K562 (cell line): ENCODE measurements around the gene FOXK2. TPM values are rescaled to one million over a fixed set of nuclear protein-coding genes. Genes with fewer than 3 reads are reported as not detected.

Experiments
- ATAC-seq: fragments of 200-7000 bp; cut with Tn5 transposase; 3 replicates; pipeline ENCODE4 v1.9.1; 2020; ENCODE audit warnings: moderate library complexity
- BruUV-seq: library from RNA; stranded (reverse); fragments of 400-500 nt; replicated peaks from 2 replicates; lab custom pipeline; 2021; lab: Mats Ljungman, UMichigan
- CTCF ChIA-PET: fragments of 300-600 bp; formaldehyde crosslinking; extraction: SDS; loops from one replicate; lab custom pipeline; 2021; ENCODE audit warnings: low intra/inter-chr PET ratio; lab: Yijun Ruan, JAX
- POLR2A ChIA-PET: fragments of 300-600, 350-650 bp; sonication (Branson Sonifier 250); formaldehyde crosslinking; extraction: SDS; loops from one replicate; lab custom pipeline; 2021; ENCODE audit warnings: antibody characterized with exemption, inconsistent platforms; lab: Yijun Ruan, JAX
- DNase-seq, 4 experiments: peaks; one replicate each; pipeline versions ENCODE4 v3.0.0 to v3.0.0-alpha.2; 2011 to 2018; ENCODE audit warnings: low spot score in 3 of 4, mixed read lengths in 3 of 4; ENCODE audit errors: extremely low read depth in 1 of 4
- FAIRE-seq: peaks from 2 replicates; lab custom pipeline; 2011; peaks lifted over from hg19 to GRCh38; lab: Jason Lieb, UNC
- H2AFZ ChIP-seq: 2 replicates; pipeline ENCODE4 v1.6.0; 2011; ENCODE audit warnings: low read depth, low read length, control low read depth, inconsistent platforms
- H3K27ac ChIP-seq: fragments of 200-600 bp; 3 replicates; pipeline ENCODE4 v1.8.0; 2011; ENCODE audit warnings: low read depth, mild to moderate bottlenecking, control low read depth, inconsistent platforms, low read length, moderate library complexity, mixed read lengths; ENCODE audit errors: extremely low read depth
- H3K27me3 ChIP-seq, 2 experiments: fragments of 300-600 bp in 1 of 2; 2 replicates in 1 of 2; 3 replicates in 1 of 2; pipeline versions ENCODE4 v1.6.0 to v1.8.0; 2011; ENCODE audit warnings: inconsistent platforms in 2 of 2, low read length in 2 of 2, mild to moderate bottlenecking in 1 of 2, mixed read lengths in 1 of 2, moderate library complexity in 1 of 2; ENCODE audit not compliant: control insufficient read depth in 2 of 2, insufficient read depth in 2 of 2
- H3K36me3 ChIP-seq: fragments of 300-600 bp; 3 replicates; pipeline ENCODE4 v1.8.0; 2011; ENCODE audit warnings: mild to moderate bottlenecking, low read length, inconsistent platforms; ENCODE audit not compliant: control insufficient read depth, insufficient read depth
- H3K4me1 ChIP-seq, 2 experiments: fragments of 200-600 bp in 1 of 2; replicated peaks in 1 of 2; 2 replicates in 1 of 2; 3 replicates in 1 of 2; pipeline versions ENCODE4 v1.5.1 to v1.8.0; 2011; ENCODE audit warnings: inconsistent platforms in 2 of 2, low read length in 2 of 2, mild to moderate bottlenecking in 1 of 2, mixed read lengths in 1 of 2, moderate library complexity in 1 of 2; ENCODE audit not compliant: control insufficient read depth in 2 of 2, insufficient read depth in 2 of 2
- H3K4me2 ChIP-seq: 2 replicates; pipeline ENCODE4 v1.6.1; 2011; ENCODE audit warnings: low read length, control low read depth, inconsistent platforms, mixed read lengths; ENCODE audit not compliant: insufficient read depth
- H3K4me3 ChIP-seq: fragments of 200-600 bp; sonication (generic), shearing (Covaris generic); 2 replicates; pipeline ENCODE4 v1.5.1; 2016; ENCODE audit warnings: control low read depth, inconsistent platforms
- H3K79me2 ChIP-seq: fragments of 200-600 bp; 3 replicates; pipeline ENCODE4 v1.8.0; 2011; ENCODE audit warnings: low read length, inconsistent platforms; ENCODE audit not compliant: control insufficient read depth, insufficient read depth
- H3K9ac ChIP-seq, 2 experiments: 2 replicates each; pipeline versions ENCODE4 v1.6.0 to v1.6.1; 2011; ENCODE audit warnings: low read depth in 2 of 2, low read length in 2 of 2, control low read depth in 1 of 2, inconsistent platforms in 1 of 2, mild to moderate bottlenecking in 1 of 2, mixed read lengths in 1 of 2; ENCODE audit not compliant: insufficient read depth in 1 of 2
- H3K9me1 ChIP-seq: one replicate; pipeline ENCODE4 v1.6.0; 2011; ENCODE audit warnings: inconsistent platforms, mild to moderate bottlenecking, low read length, moderate library complexity; ENCODE audit not compliant: control insufficient read depth, insufficient read depth
- H3K9me3 ChIP-seq: replicated peaks from 2 replicates; pipeline ENCODE4 v1.5.1; 2011; ENCODE audit warnings: low read depth, low read length, inconsistent platforms; ENCODE audit not compliant: control insufficient read depth, insufficient read depth
- H4K20me1 ChIP-seq: replicated peaks from 2 replicates; pipeline ENCODE4 v1.6.1; 2011; ENCODE audit warnings: low read length, inconsistent platforms, mixed read lengths; ENCODE audit not compliant: control insufficient read depth, insufficient read depth
- CBX5 ChIP-seq: IDR thresholded peaks from 2 replicates; pipeline ENCODE4 v1.6.1; 2014; ENCODE audit warnings: low read depth, borderline replicate concordance
- FOXK1 ChIP-seq: sonication (generic); formaldehyde crosslinking; IDR thresholded peaks from 2 replicates; pipeline ENCODE4 v1.8.0; 2022; ENCODE audit warnings: missing genetic modification reagents, mild to moderate bottlenecking, borderline replicate concordance
- MXI1 ChIP-seq: IDR thresholded peaks from 2 replicates; pipeline ENCODE4 v1.6.1; 2011; ENCODE audit warnings: low read depth, mild to moderate bottlenecking, improper control_type of control experiment, low read length
- PPARD ChIP-seq: fragments of 250-450 bp; sonication (Bioruptor Pico); IDR thresholded peaks from 2 replicates; pipeline ENCODE4 v1.8.0; 2022; ENCODE audit warnings: inconsistent platforms, mild to moderate bottlenecking, moderate library complexity
- SIX5 ChIP-seq, 2 experiments: IDR thresholded peaks; 2 replicates each; pipeline ENCODE4 v1.6.1; 2011; ENCODE audit warnings: low read length in 2 of 2, borderline replicate concordance in 1 of 2, low read depth in 1 of 2, mild to moderate bottlenecking in 1 of 2, moderate library complexity in 1 of 2; ENCODE audit not compliant: insufficient read depth in 1 of 2
- TAF9B ChIP-seq: fragments of 450-650 bp; IDR thresholded peaks from 2 replicates; pipeline ENCODE4 v1.6.1; 2018; ENCODE audit warnings: mild to moderate bottlenecking; ENCODE audit not compliant: partially characterized antibody
- WGBS: fragments of 100-300 bp; shearing (Covaris generic); methylation state at CpG from one replicate; pipeline ENCODE4 v1.1.6; 2016; ENCODE audit warnings: low coverage, mixed read lengths; ENCODE audit not compliant: insufficient coverage; ENCODE audit errors: missing lambda C conversion rate; 5-methylcytosine and 5-hydroxymethylcytosine counted together
- in situ Hi-C: fragments of 300-500 bp; cut with MboI; formaldehyde crosslinking; loops from 4 replicates; pipeline ENCODE4 v1.15.0; 2018; ENCODE audit warnings: inconsistent platforms, mixed read lengths
- intact Hi-C: fragments of 100-400 bp; cut with micrococcal nuclease; formaldehyde crosslinking; loops from 2 replicates; pipeline ENCODE4 v1.14.2; 2022
- polyA plus RNA-seq, 8 experiments: library from polyadenylated mRNA; depleted of rRNA in 4 of 8; stranded (reverse) in 5 of 8; unstranded in 3 of 8; fragments of >200 nt; fragmentation: Nextera tagmentation in 2 of 8; fragmentation: Illumina TruSeq in 1 of 8; extraction: Ambion mirVana in 2 of 8; extraction: Trizol in 1 of 8; gene quantifications; 2 replicates each; pipeline versions ENCODE4 v1.2.1 to v1.2.3, GENCODE V29; 2011 to 2014; ENCODE audit warnings: inconsistent platforms in 1 of 8, missing spikeins in 1 of 8
- total RNA-seq, 7 experiments: library from RNA; depleted of rRNA in 6 of 7; stranded (reverse); fragments of >200 nt in 6 of 7; fragmentation: Illumina TruSeq in 2 of 7; extraction: Trizol in 2 of 7; gene quantifications; 2 replicates each; pipeline versions ENCODE4 v1.2.1 to v1.2.3, GENCODE V29; 2011 to 2021; ENCODE audit warnings: low replicate concordance in 1 of 7
- TF ChIP-seq, protein P1 (sequence below): fragments of 250-450 bp; sonication (Bioruptor Pico); IDR thresholded peaks from 2 replicates; pipeline ENCODE4 v1.5.0; 2021
- TF ChIP-seq, protein P2 (sequence below), 2 experiments: IDR thresholded peaks; 2 replicates each; pipeline ENCODE4 v1.6.1; 2012; ENCODE audit warnings: improper control_type of control experiment in 2 of 2, low read depth in 2 of 2, low read length in 2 of 2, borderline replicate concordance in 1 of 2
- TF ChIP-seq, protein P3 (sequence below), 2 experiments: fragments of 450-650 bp; conservative IDR thresholded peaks; 2 replicates each; pipeline ENCODE4 v1.6.1; 2017; ENCODE audit warnings: mild to moderate bottlenecking in 2 of 2, moderate library complexity in 2 of 2
- TF ChIP-seq, protein P4 (sequence below): fragments of 150-350 bp; conservative IDR thresholded peaks from 2 replicates; pipeline ENCODE4 v1.6.1; 2014; ENCODE audit warnings: low read length

The FOXK2 gene
- total and polyA plus RNA-seq, 9 of the 15 experiments (the other 6 are each of a cell fraction or from before 2014, with no cell fraction given): 3.0 to 86.0 (median 44.1) TPM

DNA sequence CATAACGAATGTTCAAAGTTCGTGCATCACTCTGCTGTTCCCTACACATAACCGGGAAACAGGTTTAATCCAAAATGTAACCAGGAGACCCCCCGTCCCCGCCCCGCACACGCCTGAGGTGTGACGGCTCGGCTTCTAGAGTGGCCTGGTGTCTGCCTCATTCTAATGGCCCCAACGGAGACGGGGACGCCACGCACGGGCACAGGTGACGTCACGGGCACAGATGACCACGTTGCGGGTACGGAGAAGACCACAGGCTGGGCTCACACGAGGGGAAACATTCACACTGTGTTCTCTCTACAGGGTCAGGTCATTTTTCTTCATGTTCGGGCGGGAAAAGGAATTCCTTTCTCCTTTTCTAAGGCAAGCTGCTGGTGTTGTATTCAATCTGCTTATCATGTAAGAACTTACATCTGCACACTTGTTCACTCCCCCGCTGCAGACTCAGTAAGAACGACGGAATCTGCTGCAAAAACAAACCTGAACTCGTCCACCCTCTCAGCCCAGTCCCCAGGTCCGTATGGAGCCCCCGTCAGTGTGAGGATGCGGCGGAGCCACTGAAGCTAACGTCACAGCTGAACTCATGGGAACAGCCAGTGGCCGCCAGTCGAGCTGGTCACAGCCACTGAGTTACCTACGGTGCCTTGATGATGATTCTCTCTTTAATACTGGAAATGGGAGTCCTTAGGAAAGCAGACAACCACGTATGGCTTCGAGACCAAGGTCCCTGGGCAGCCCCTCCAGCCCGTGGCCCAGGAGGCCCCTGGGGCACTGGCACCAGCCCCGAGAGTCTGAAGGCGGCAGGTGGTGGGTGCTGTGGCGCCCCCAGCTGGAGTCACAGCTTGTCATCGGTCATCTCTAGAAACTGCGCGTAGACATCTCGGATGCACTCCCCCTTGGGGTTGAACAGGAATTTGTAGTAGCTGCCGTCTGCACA lies 95.8 kb downstream of the FOXK2 start:
- peak; percentile 72 for ATAC-seq
- TF ChIP-seq, protein P1, sequence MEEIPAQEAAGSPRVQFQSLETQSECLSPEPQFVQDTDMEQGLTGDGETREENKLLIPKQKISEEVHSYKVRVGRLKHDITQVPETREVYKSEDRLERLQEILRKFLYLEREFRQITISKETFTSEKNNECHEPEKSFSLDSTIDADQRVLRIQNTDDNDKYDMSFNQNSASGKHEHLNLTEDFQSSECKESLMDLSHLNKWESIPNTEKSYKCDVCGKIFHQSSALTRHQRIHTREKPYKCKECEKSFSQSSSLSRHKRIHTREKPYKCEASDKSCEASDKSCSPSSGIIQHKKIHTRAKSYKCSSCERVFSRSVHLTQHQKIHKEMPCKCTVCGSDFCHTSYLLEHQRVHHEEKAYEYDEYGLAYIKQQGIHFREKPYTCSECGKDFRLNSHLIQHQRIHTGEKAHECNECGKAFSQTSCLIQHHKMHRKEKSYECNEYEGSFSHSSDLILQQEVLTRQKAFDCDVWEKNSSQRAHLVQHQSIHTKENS (CRISPR knock-in tag): no peak
- TF ChIP-seq, protein P2, sequence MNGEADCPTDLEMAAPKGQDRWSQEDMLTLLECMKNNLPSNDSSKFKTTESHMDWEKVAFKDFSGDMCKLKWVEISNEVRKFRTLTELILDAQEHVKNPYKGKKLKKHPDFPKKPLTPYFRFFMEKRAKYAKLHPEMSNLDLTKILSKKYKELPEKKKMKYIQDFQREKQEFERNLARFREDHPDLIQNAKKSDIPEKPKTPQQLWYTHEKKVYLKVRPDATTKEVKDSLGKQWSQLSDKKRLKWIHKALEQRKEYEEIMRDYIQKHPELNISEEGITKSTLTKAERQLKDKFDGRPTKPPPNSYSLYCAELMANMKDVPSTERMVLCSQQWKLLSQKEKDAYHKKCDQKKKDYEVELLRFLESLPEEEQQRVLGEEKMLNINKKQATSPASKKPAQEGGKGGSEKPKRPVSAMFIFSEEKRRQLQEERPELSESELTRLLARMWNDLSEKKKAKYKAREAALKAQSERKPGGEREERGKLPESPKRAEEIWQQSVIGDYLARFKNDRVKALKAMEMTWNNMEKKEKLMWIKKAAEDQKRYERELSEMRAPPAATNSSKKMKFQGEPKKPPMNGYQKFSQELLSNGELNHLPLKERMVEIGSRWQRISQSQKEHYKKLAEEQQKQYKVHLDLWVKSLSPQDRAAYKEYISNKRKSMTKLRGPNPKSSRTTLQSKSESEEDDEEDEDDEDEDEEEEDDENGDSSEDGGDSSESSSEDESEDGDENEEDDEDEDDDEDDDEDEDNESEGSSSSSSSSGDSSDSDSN (IDR thresholded peaks at IDR 0.05; ENCODE audit: borderline replicate concordance in 1 of 2, low read depth in 2 of 2, low read length in 2 of 2): no peak
- TF ChIP-seq TAF9B: no peak
- no peak for TF ChIP-seq CBX5
- TF ChIP-seq, protein P3, sequence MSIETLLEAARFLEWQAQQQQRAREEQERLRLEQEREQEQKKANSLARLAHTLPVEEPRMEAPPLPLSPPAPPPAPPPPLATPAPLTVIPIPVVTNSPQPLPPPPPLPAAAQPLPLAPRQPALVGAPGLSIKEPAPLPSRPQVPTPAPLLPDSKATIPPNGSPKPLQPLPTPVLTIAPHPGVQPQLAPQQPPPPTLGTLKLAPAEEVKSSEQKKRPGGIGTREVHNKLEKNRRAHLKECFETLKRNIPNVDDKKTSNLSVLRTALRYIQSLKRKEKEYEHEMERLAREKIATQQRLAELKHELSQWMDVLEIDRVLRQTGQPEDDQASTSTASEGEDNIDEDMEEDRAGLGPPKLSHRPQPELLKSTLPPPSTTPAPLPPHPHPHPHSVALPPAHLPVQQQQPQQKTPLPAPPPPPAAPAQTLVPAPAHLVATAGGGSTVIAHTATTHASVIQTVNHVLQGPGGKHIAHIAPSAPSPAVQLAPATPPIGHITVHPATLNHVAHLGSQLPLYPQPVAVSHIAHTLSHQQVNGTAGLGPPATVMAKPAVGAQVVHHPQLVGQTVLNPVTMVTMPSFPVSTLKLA (conservative IDR thresholded peaks at IDR 0.05): no peak
- no peak for TF ChIP-seq PPARD (CRISPR knock-in tag)
- TF ChIP-seq FOXK1: no peak
- no peak for TF ChIP-seq MXI1
- TF ChIP-seq, protein P4, sequence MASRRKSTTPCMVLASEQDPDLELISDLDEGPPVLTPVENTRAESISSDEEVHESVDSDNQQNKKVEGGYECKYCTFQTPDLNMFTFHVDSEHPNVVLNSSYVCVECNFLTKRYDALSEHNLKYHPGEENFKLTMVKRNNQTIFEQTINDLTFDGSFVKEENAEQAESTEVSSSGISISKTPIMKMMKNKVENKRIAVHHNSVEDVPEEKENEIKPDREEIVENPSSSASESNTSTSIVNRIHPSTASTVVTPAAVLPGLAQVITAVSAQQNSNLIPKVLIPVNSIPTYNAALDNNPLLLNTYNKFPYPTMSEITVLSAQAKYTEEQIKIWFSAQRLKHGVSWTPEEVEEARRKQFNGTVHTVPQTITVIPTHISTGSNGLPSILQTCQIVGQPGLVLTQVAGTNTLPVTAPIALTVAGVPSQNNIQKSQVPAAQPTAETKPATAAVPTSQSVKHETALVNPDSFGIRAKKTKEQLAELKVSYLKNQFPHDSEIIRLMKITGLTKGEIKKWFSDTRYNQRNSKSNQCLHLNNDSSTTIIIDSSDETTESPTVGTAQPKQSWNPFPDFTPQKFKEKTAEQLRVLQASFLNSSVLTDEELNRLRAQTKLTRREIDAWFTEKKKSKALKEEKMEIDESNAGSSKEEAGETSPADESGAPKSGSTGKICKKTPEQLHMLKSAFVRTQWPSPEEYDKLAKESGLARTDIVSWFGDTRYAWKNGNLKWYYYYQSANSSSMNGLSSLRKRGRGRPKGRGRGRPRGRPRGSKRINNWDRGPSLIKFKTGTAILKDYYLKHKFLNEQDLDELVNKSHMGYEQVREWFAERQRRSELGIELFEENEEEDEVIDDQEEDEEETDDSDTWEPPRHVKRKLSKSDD: no peak
- TF ChIP-seq SIX5 (IDR thresholded peaks at IDR 0.05; ENCODE audit: borderline replicate concordance in 1 of 2, insufficient read depth in 1 of 2, low read depth in 1 of 2, low read length in 2 of 2): no peak

More for the DNA sequence above, 95.8 kb downstream of the FOXK2 start:
- H4K20me1 ChIP-seq: no peaks in the 10 kb centered on the region; the same call in 1 of the 2 replicates
- H3K4me2 ChIP-seq: no peak overlapping the region
- ChIA-PET CTCF (no interaction called here), POLR2A (interaction anchor here (0.5 to 1.0 kb wide), 3 partner anchors 14 to 251 kb away, joined by 3 read pairs; no protein-coding TSS in a partner anchor)
- TSS peak; percentile 46 for BruUV-seq
- no peak overlapping the region for H2AFZ ChIP-seq
- H3K27ac ChIP-seq: no peak overlapping the region
- 91% methylated on average over 42 of the region's 45 CpGs for WGBS
- H3K79me2 ChIP-seq: no peaks in the 10 kb centered on the region
- peak in 1 of 4 experiments; percentile 39 for DNase-seq
- no peaks in the 10 kb centered on the region for H3K27me3 ChIP-seq
- no peak for FAIRE-seq
- in situ Hi-C loops (no loop called here), intact Hi-C loops (no loop called here)
- 0 out of 4 replicates have a peak overlapping the region, but pooled peaks of 1 of the 2 experiments have one; percentile 20 for H3K9ac ChIP-seq
- H3K9me1 ChIP-seq: no peaks in the 10 kb centered on the region
- peaks cover 66% of the 10 kb centered on the region; the same call in 2 of the 3 replicates for H3K36me3 ChIP-seq
- H3K4me3 ChIP-seq: no peak overlapping the region
- no peaks in the 10 kb centered on the region for H3K9me3 ChIP-seq
- H3K4me1 ChIP-seq: peaks cover 9 to 24% of the 10 kb centered on the region in 2 experiments
